ENCODE data around the gene MAPKAPK3. TPM values are rescaled to one million over a fixed set of nuclear protein-coding genes. Genes with fewer than 3 reads are reported as not detected.

Gene MAPKAPK3
- total and polyA plus RNA-seq, 7 experiments from 2014 or later = 26.7 to 196 (median 53.4) TPM

DNA sequence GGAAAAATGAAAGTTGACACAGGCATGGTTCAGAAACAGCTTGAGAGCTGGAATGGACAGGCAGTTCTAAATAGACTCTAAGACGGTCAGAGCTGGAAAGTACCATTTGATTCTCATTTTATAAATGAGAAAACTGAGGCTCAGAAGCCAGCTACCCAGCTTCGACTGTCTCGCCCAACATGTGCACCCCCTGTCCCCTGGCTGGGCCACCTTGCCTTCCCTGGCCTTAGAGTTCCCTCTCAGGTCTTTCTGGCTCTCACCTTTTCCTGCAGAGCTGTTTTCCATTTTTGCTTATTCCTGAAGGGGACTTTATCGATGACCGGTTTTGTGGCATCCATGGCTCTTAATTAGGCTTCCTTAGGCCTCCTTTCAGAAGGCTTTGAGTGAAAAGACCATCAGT lies 40.5 kb downstream of the MAPKAPK3 start:
- H3K36me3 Mint-ChIP-seq = peaks cover 0 to 1% (median 0%) of the 10 kb centered on the region in 5 donors
- POLR2A ChIA-PET = no interaction called here
- H3K27ac Mint-ChIP-seq = peak overlapping the region in 1 of 9 donors; percentile 60
- no peaks in the 10 kb centered on the region for H3K36me3 ChIP-seq (ENCODE audit: control insufficient read depth in 2 of 3, insufficient read depth in 3 of 3, low read length in 3 of 3)
- CTCF ChIA-PET = interaction anchor here (0.7 to 11.8 kb wide), 2 partner anchors 41 to 1143 kb away, joined by 3 to 175 read pairs; partner anchors contain the start of gene MAPKAPK3
- no peaks in the 10 kb centered on the region for H3K9me3 Mint-ChIP-seq
- H3K4me1 Mint-ChIP-seq = peaks cover 7 to 28% (median 8%) of the 10 kb centered on the region in 7 donors
- no peaks in the 10 kb centered on the region for H3K9me3 ChIP-seq (ENCODE audit: control insufficient read depth in 2 of 3, low read length in 3 of 3)
- no peak for ATAC-seq
- no peak for DNase-seq
- no peaks in the 10 kb centered on the region for H3K4me1 ChIP-seq (ENCODE audit: control insufficient read depth in 2 of 2, insufficient read depth in 2 of 2, low read length in 2 of 2)
- no peak overlapping the region for H3K4me3 ChIP-seq (ENCODE audit: low read length)
- intact Hi-C loops (cut with micrococcal nuclease) = no loop called here
- no peak overlapping the region for H3K4me3 Mint-ChIP-seq
- no peak overlapping the region for H3K27ac ChIP-seq (ENCODE audit: low read depth, low read length)
- H3K27me3 Mint-ChIP-seq = no peaks in the 10 kb centered on the region
- no peaks in the 10 kb centered on the region for H3K27me3 ChIP-seq (ENCODE audit: control insufficient read depth in 2 of 2, insufficient read depth in 2 of 2, low read length in 2 of 2)

DNA sequence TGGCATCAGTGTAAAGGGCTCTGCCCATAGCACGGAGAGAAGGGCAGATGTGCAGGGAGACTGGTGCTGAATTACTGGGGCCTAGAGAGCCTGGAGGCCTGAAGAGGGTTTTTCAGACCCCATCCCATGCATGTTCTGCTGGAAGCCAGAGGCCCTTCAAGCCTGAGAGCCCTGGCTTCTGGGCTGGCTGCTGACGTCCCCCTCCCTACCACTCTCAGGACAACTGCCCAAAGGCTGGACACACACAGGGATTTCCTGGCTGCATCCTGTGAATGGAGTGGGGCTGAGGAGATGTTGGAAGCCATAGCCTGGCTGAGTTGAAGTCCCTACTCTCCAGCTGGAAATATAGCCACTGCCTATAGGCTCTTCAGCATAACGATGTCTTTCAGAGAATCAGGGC lies 40.9 kb downstream of the MAPKAPK3 start:
- Histone ChIP-seq H3K36me3 (ENCODE audit: control insufficient read depth in 2 of 3, insufficient read depth in 3 of 3, low read length in 3 of 3) (no peaks in the 10 kb centered on the region), H3K9me3 (ENCODE audit: control insufficient read depth in 2 of 3, low read length in 3 of 3) (no peaks in the 10 kb centered on the region), H3K4me3 (ENCODE audit: low read length) (no peak overlapping the region), H3K27ac (ENCODE audit: low read depth, low read length) (no peak overlapping the region), H3K4me1 (ENCODE audit: control insufficient read depth in 2 of 2, insufficient read depth in 2 of 2, low read length in 2 of 2) (no peaks in the 10 kb centered on the region), H3K27me3 (ENCODE audit: control insufficient read depth in 2 of 2, insufficient read depth in 2 of 2, low read length in 2 of 2) (no peaks in the 10 kb centered on the region)
- no peaks in the 10 kb centered on the region for H3K27me3 Mint-ChIP-seq
- DNase-seq = no peak
- no peak overlapping the region for H3K4me3 Mint-ChIP-seq
- peaks cover 0 to 1% (median 0%) of the 10 kb centered on the region in 5 donors for H3K36me3 Mint-ChIP-seq
- no peak for ATAC-seq
- peak overlapping the region in 1 of 9 donors; percentile 23 for H3K27ac Mint-ChIP-seq
- intact Hi-C loops (cut with micrococcal nuclease) = no loop called here
- POLR2A ChIA-PET = no interaction called here
- CTCF ChIA-PET = interaction anchor here (11.8 kb wide), 1 partner anchor 41 kb away, joined by 175 read pairs; the partner anchor contains the start of gene MAPKAPK3
- peaks cover 7 to 28% (median 8%) of the 10 kb centered on the region in 7 donors for H3K4me1 Mint-ChIP-seq
- H3K9me3 Mint-ChIP-seq = no peaks in the 10 kb centered on the region

DNA sequence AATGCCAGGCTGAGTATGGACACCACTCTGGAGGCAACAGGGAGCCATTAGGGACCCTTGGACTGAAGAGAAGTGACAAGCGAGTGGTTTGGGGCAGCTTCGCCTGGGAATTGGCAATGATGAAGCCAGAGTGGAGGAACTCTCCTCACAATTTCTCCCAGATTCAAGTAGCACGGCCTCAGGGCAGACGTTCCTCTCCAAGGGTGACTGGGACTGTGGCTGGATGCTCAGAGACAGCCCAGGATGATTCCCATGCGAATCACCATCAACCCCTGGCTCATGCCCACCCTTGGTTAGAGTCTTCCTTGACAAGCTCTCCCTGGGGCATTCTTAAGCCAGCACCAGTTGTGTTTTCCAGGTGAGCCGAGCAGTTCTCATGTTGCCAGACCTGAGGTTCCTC lies 41.5 kb downstream of the MAPKAPK3 start:
- H3K9me3 Mint-ChIP-seq = no peaks in the 10 kb centered on the region
- CTCF ChIA-PET = no interaction called here

DNA sequence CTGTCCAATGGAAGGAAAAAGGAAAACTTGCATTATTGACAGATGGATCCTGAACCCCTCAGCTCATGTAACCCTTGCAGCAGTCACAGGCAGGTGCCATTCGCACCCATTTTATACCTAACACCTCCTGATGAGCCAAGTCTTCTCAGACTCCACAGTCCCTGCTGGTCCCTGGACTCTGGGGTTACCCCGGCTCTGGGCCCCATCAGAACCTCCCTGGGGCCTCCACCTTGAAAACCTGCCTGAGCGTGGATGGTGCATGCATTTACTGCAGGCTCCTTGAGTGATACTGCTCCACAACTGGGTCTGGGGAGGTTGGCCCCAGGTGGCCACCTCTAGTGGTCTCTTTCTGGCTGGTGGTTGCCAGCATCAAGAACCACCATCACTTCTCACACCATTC lies 41.9 kb downstream of the MAPKAPK3 start:
- Mint-ChIP-seq H3K36me3 (peaks cover 0 to 1% (median 0%) of the 10 kb centered on the region in 5 donors), H3K27me3 (no peaks in the 10 kb centered on the region), H3K4me1 (peaks cover 7 to 21% (median 7%) of the 10 kb centered on the region in 7 donors), H3K9me3 (no peaks in the 10 kb centered on the region), H3K4me3 (no peak overlapping the region), H3K27ac (no peak overlapping the region)
- Histone ChIP-seq H3K4me1 (ENCODE audit: control insufficient read depth in 2 of 2, insufficient read depth in 2 of 2, low read length in 2 of 2) (no peaks in the 10 kb centered on the region), H3K27ac (ENCODE audit: low read depth, low read length) (no peak overlapping the region), H3K27me3 (ENCODE audit: control insufficient read depth in 2 of 2, insufficient read depth in 2 of 2, low read length in 2 of 2) (no peaks in the 10 kb centered on the region), H3K4me3 (ENCODE audit: low read length) (no peak overlapping the region), H3K9me3 (ENCODE audit: control insufficient read depth in 2 of 3, low read length in 3 of 3) (no peaks in the 10 kb centered on the region), H3K36me3 (ENCODE audit: control insufficient read depth in 2 of 3, insufficient read depth in 3 of 3, low read length in 3 of 3) (no peaks in the 10 kb centered on the region)
- intact Hi-C loops (cut with micrococcal nuclease) = no loop called here
- DNase-seq = no peak
- ChIA-PET POLR2A (interaction anchor here (0.6 kb wide), 1 partner anchor 143 kb away, joined by 4 read pairs; no protein-coding TSS in a partner anchor), CTCF (no interaction called here)
- no peak for ATAC-seq

More for the DNA sequence above, 41.5 kb downstream of the MAPKAPK3 start:
- Mint-ChIP-seq H3K4me1 (peaks cover 7 to 24% (median 8%) of the 10 kb centered on the region in 7 donors), H3K27me3 (no peaks in the 10 kb centered on the region), H3K27ac (no peak overlapping the region), H3K4me3 (no peak overlapping the region), H3K36me3 (peaks cover 0 to 1% (median 0%) of the 10 kb centered on the region in 5 donors)
- ATAC-seq (no peak), DNase-seq (no peak)
- intact Hi-C loops (cut with micrococcal nuclease) = no loop called here
- POLR2A ChIA-PET = interaction anchor here (0.6 kb wide), 1 partner anchor 142 kb away, joined by 4 read pairs; no protein-coding TSS in a partner anchor
- Histone ChIP-seq H3K4me1 (ENCODE audit: control insufficient read depth in 2 of 2, insufficient read depth in 2 of 2, low read length in 2 of 2) (no peaks in the 10 kb centered on the region), H3K36me3 (ENCODE audit: control insufficient read depth in 2 of 3, insufficient read depth in 3 of 3, low read length in 3 of 3) (no peaks in the 10 kb centered on the region), H3K4me3 (ENCODE audit: low read length) (no peak overlapping the region), H3K9me3 (ENCODE audit: control insufficient read depth in 2 of 3, low read length in 3 of 3) (no peaks in the 10 kb centered on the region), H3K27ac (ENCODE audit: low read depth, low read length) (no peak overlapping the region), H3K27me3 (ENCODE audit: control insufficient read depth in 2 of 2, insufficient read depth in 2 of 2, low read length in 2 of 2) (no peaks in the 10 kb centered on the region)

GRCh38 chr3:50660386-50660785 lies 43.4 kb downstream of the MAPKAPK3 start:
- Histone ChIP-seq H3K27me3 (ENCODE audit: control insufficient read depth in 2 of 2, insufficient read depth in 2 of 2, low read length in 2 of 2) (no peaks in the 10 kb centered on the region), H3K4me3 (ENCODE audit: low read length) (no peak overlapping the region), H3K36me3 (ENCODE audit: control insufficient read depth in 2 of 3, insufficient read depth in 3 of 3, low read length in 3 of 3) (no peaks in the 10 kb centered on the region), H3K27ac (ENCODE audit: low read depth, low read length) (no peak overlapping the region), H3K4me1 (ENCODE audit: control insufficient read depth in 2 of 2, insufficient read depth in 2 of 2, low read length in 2 of 2) (no peaks in the 10 kb centered on the region), H3K9me3 (ENCODE audit: control insufficient read depth in 2 of 3, low read length in 3 of 3) (no peaks in the 10 kb centered on the region)
- Mint-ChIP-seq H3K4me1 (peaks cover 1 to 14% (median 7%) of the 10 kb centered on the region in 7 donors), H3K9me3 (no peaks in the 10 kb centered on the region), H3K4me3 (no peak overlapping the region), H3K27me3 (no peaks in the 10 kb centered on the region), H3K27ac (no peak overlapping the region), H3K36me3 (peaks cover 0 to 1% (median 0%) of the 10 kb centered on the region in 5 donors)
- ATAC-seq (no peak), DNase-seq (no peak)
- POLR2A ChIA-PET = no interaction called here
- intact Hi-C loops (cut with micrococcal nuclease) = no loop called here
- CTCF ChIA-PET = no interaction called here

- H3K36me3 Mint-ChIP-seq = peaks cover 0 to 1% (median 0%) of the 10 kb centered on the region in 5 donors
- POLR2A ChIA-PET = no interaction called here
Measured at GRCh38 chr3:50661321-50661837, 44.4 kb downstream of the MAPKAPK3 start.

GRCh38 chr3:50662408-50662807 lies 45.5 kb downstream of the MAPKAPK3 start:
- Histone ChIP-seq H3K4me3 (ENCODE audit: low read length) (no peak overlapping the region), H3K4me1 (ENCODE audit: control insufficient read depth in 2 of 2, insufficient read depth in 2 of 2, low read length in 2 of 2) (peaks cover 0 to 4% of the 10 kb centered on the region in 2 donors), H3K9me3 (ENCODE audit: control insufficient read depth in 2 of 3, low read length in 3 of 3) (no peaks in the 10 kb centered on the region), H3K27ac (ENCODE audit: low read depth, low read length) (no peak overlapping the region), H3K27me3 (ENCODE audit: control insufficient read depth in 2 of 2, insufficient read depth in 2 of 2, low read length in 2 of 2) (no peaks in the 10 kb centered on the region), H3K36me3 (ENCODE audit: control insufficient read depth in 2 of 3, insufficient read depth in 3 of 3, low read length in 3 of 3) (no peaks in the 10 kb centered on the region)
- DNase-seq (no peak), ATAC-seq (no peak)
- H3K4me1 Mint-ChIP-seq = peaks cover 4 to 14% (median 10%) of the 10 kb centered on the region in 7 donors
- peaks cover 0 to 5% (median 0%) of the 10 kb centered on the region in 5 donors for H3K27me3 Mint-ChIP-seq
- H3K27ac Mint-ChIP-seq = no peak overlapping the region
- no peaks in the 10 kb centered on the region for H3K36me3 Mint-ChIP-seq
- intact Hi-C loops (cut with micrococcal nuclease) = no loop called here
- POLR2A ChIA-PET = interaction anchor here (0.8 kb wide), 1 partner anchor 9 kb away, joined by 3 read pairs; no protein-coding TSS in a partner anchor
- no peak overlapping the region for H3K4me3 Mint-ChIP-seq
- CTCF ChIA-PET = interaction anchor here (0.8 to 1.6 kb wide), 3 partner anchors 9 to 46 kb away, joined by 3 to 6 read pairs (median 5); no protein-coding TSS in a partner anchor
- no peaks in the 10 kb centered on the region for H3K9me3 Mint-ChIP-seq

More at GRCh38 chr3:50661321-50661837, 44.4 kb downstream of the MAPKAPK3 start:
- Mint-ChIP-seq H3K4me1 (peaks cover 4 to 17% (median 10%) of the 10 kb centered on the region in 7 donors), H3K27ac (peak overlapping the region in 2 of 9 donors; percentile 1 to 28), H3K4me3 (no peak overlapping the region), H3K9me3 (no peaks in the 10 kb centered on the region), H3K27me3 (peaks cover 0 to 2% (median 0%) of the 10 kb centered on the region in 5 donors)
- H3K4me3 ChIP-seq (ENCODE audit: low read length) = no peak overlapping the region
- no peak for ATAC-seq
- no peaks in the 10 kb centered on the region for H3K27me3 ChIP-seq (ENCODE audit: control insufficient read depth in 2 of 2, insufficient read depth in 2 of 2, low read length in 2 of 2)
- DNase-seq = no peak
- H3K36me3 ChIP-seq (ENCODE audit: control insufficient read depth in 2 of 3, insufficient read depth in 3 of 3, low read length in 3 of 3) = no peaks in the 10 kb centered on the region
- H3K4me1 ChIP-seq (ENCODE audit: control insufficient read depth in 2 of 2, insufficient read depth in 2 of 2, low read length in 2 of 2) = peaks cover 0 to 4% of the 10 kb centered on the region in 2 donors
- no peaks in the 10 kb centered on the region for H3K9me3 ChIP-seq (ENCODE audit: control insufficient read depth in 2 of 3, low read length in 3 of 3)
- H3K27ac ChIP-seq (ENCODE audit: low read depth, low read length) = no peak overlapping the region
- CTCF ChIA-PET = interaction anchor here (1.6 kb wide), 2 partner anchors 8 to 45 kb away, joined by 5 to 6 read pairs; no protein-coding TSS in a partner anchor
- intact Hi-C loops (cut with micrococcal nuclease) = no loop called here

All from naive thymus-derived CD4-positive, alpha-beta T cell (primary cell).